ENCODE measurements around the gene ADCYAP1.

The ADCYAP1 gene

GRCh38 chr18:911025-911424 is 6.4 kb downstream of the ADCYAP1 start:
- no peak overlapping the region for H3K27ac ChIP-seq
- TF ChIP-seq, protein P1, sequence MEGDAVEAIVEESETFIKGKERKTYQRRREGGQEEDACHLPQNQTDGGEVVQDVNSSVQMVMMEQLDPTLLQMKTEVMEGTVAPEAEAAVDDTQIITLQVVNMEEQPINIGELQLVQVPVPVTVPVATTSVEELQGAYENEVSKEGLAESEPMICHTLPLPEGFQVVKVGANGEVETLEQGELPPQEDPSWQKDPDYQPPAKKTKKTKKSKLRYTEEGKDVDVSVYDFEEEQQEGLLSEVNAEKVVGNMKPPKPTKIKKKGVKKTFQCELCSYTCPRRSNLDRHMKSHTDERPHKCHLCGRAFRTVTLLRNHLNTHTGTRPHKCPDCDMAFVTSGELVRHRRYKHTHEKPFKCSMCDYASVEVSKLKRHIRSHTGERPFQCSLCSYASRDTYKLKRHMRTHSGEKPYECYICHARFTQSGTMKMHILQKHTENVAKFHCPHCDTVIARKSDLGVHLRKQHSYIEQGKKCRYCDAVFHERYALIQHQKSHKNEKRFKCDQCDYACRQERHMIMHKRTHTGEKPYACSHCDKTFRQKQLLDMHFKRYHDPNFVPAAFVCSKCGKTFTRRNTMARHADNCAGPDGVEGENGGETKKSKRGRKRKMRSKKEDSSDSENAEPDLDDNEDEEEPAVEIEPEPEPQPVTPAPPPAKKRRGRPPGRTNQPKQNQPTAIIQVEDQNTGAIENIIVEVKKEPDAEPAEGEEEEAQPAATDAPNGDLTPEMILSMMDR (conservative IDR thresholded peaks at IDR 0.05) = no peak

DNA sequence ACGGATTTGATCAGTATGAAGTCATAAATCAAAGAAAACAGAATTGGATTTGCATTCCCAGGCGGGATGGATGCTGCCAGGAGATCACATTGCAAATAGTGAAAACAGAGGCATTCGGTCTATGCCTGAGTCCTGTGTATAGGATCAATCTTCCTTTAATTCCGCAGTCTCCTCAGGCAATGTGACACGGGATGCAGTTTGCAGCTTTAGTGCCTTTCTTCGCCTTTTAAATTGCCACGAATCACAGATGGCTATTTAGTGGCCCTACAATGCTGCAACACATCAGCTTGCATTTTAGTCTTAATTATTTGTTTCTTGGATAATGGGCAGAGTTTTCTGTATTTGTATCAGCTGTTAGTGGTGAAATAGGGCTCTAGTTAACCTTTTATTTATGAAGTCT is 6.8 kb downstream of the ADCYAP1 start:
- TF ChIP-seq, protein P1 (conservative IDR thresholded peaks at IDR 0.05) = no peak
- H3K27ac ChIP-seq = no peak overlapping the region

DNA sequence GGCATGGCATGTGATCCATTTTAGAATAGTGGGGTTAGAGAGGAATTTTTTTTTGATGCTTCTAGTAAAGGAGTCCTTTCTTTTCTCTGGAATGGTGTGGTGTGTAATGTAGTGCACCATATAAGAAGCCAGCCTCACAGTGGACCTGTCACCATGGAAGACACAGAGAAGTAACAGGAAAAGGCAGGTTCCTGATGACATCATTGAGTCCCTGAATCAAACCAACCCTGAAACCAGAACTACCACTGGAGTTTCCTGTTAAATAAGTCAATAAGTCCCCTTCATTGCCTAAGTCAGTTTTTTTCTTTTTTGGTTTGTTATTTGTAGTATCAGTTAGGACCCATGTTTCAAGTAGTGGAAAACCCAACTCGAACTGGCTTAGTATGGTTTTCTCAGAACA is 11.9 kb downstream of the ADCYAP1 start:
- TF ChIP-seq, protein P1 (conservative IDR thresholded peaks at IDR 0.05) = no peak

DNA sequence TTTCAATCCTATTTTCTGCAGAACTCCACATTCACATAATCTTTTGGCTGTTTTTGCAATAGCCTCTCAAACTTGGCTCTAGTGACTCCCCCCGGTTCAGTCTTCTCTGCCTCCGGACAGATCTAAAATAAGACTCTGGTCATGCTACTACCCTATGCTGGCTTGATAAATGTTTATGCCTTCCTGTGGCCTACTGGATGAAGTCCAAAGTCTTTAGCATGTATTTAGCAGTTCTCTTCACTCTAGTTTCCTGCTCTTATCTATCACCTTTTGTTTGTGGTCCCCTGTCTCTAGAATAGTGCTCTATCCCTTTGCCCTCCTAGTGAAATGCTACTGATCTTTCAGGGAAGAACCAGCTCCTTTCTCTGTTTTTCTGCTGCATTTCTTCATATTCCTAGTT is 14.4 kb downstream of the ADCYAP1 start:
- TF ChIP-seq, protein P1 (conservative IDR thresholded peaks at IDR 0.05) = no peak
- H3K27ac ChIP-seq = no peak overlapping the region

More for the DNA sequence above, 11.9 kb downstream of the ADCYAP1 start:
- no peak overlapping the region for H3K27ac ChIP-seq

- TF ChIP-seq, protein P1 (conservative IDR thresholded peaks at IDR 0.05) = no peak
- H3K27ac ChIP-seq = no peak overlapping the region
These were observed 18.6 kb downstream of the ADCYAP1 start for GRCh38 chr18:923144-923866.

DNA sequence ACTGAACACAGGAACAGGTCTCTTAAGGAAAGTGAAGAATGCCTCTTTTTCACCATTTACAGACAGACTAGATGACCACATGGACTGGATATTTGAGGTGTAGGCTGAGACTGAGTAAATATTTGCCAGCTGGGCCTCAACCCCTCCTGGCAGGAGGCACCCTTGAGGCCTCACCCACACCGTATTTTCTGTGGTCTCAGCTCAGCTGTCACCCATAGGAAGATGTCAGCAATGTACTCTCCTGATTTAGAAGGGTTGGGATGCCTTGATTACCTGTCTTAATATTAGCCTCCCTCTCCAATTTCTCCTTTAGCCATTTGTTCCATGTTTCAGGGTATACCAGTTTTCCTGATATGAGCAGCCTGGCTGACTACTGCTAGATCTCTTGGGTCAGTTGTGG is 20.3 kb downstream of the ADCYAP1 start:
- H3K27ac ChIP-seq = no peak overlapping the region
- TF ChIP-seq, protein P1 (conservative IDR thresholded peaks at IDR 0.05) = no peak

DNA sequence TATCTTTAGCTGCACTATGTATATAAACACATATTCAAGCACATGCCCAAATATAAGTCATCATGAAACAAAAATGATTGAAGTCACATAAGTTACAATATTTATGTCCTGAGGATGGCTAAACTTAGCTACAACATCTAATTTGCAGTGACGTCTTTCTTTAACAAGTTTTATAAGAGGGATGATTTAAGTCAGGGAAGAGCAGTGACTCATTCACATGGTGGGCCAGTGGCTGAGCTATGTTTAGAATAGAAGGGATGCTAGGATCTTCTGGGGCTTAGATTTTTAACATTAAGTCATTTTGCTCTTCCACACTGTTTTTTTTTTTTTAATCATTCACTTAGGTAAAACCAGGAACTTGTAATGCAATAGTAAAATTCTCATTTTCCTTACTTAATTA is 22.3 kb downstream of the ADCYAP1 start:
- H3K27ac ChIP-seq = no peak overlapping the region
- TF ChIP-seq, protein P1 (conservative IDR thresholded peaks at IDR 0.05) = no peak
